Parathyroid adenoma (tissue), 2 donors: Measurements from ENCODE around the gene HBE1.

Source experiments
- H2AFZ ChIP-seq: fragments of 300-600 bp; sonication (generic); one replicate; pipeline ENCODE4 v1.7.0; 2017; ENCODE audit warnings: antibody characterized with exemption, mild to moderate bottlenecking
- H3K27ac ChIP-seq: fragments of 300-600 bp; sonication (generic); one replicate; pipeline ENCODE4 v1.7.0; 2017
- H3K27me3 ChIP-seq: fragments of 300-600 bp; sonication (generic); one replicate; pipeline ENCODE4 v1.7.0; 2017; ENCODE audit warnings: low read length; ENCODE audit not compliant: control insufficient read depth, insufficient read depth
- H3K36me3 ChIP-seq: fragments of 300-600 bp; sonication (generic); one replicate; pipeline ENCODE4 v1.7.0; 2017; ENCODE audit warnings: low read length; ENCODE audit not compliant: control insufficient read depth, insufficient read depth
- H3K4me1 ChIP-seq: fragments of 300-600 bp; sonication (generic); one replicate; pipeline ENCODE4 v1.7.0; 2017; ENCODE audit warnings: control low read depth
- H3K4me2 ChIP-seq: fragments of 300-600 bp; sonication (generic); one replicate; pipeline ENCODE4 v1.7.0; 2017; ENCODE audit warnings: low read length
- H3K4me3 ChIP-seq: fragments of 300-600 bp; sonication (generic); one replicate; pipeline ENCODE4 v1.7.0; 2017; ENCODE audit warnings: low read depth, low read length
- H3K79me2 ChIP-seq: fragments of 300-600 bp; sonication (generic); one replicate; pipeline ENCODE4 v1.7.0; 2017; ENCODE audit warnings: control low read depth
- H3K9ac ChIP-seq: fragments of 300-600 bp; sonication (generic); one replicate; pipeline ENCODE4 v1.7.0; 2017; ENCODE audit warnings: mild to moderate bottlenecking
- H3K9me3 ChIP-seq: fragments of 300-600 bp; sonication (generic); one replicate; pipeline ENCODE4 v1.7.0; 2017; ENCODE audit warnings: low read length; ENCODE audit not compliant: control insufficient read depth
- TF ChIP-seq, protein P1 (sequence below): fragments of 300-600 bp; sonication (generic); IDR thresholded peaks from one replicate; pipeline ENCODE4 v1.7.0; 2017; ENCODE audit warnings: antibody characterized with exemption, mild to moderate bottlenecking
- donor health status: primary hyperparathyroidism.

The HBE1 gene

GRCh38 chr11:5282628-5283027 is 12.9 kb upstream of the HBE1 start:
- Histone ChIP-seq H2AFZ (no peak overlapping the region), H3K4me2 (no peak overlapping the region), H3K27me3 (no peaks in the 10 kb centered on the region), H3K4me3 (no peak overlapping the region), H3K9ac (no peak overlapping the region), H3K27ac (no peak overlapping the region), H3K36me3 (no peaks in the 10 kb centered on the region), H3K4me1 (no peaks in the 10 kb centered on the region), H3K79me2 (no peaks in the 10 kb centered on the region), H3K9me3 (no peaks in the 10 kb centered on the region)
- TF ChIP-seq, protein P1, sequence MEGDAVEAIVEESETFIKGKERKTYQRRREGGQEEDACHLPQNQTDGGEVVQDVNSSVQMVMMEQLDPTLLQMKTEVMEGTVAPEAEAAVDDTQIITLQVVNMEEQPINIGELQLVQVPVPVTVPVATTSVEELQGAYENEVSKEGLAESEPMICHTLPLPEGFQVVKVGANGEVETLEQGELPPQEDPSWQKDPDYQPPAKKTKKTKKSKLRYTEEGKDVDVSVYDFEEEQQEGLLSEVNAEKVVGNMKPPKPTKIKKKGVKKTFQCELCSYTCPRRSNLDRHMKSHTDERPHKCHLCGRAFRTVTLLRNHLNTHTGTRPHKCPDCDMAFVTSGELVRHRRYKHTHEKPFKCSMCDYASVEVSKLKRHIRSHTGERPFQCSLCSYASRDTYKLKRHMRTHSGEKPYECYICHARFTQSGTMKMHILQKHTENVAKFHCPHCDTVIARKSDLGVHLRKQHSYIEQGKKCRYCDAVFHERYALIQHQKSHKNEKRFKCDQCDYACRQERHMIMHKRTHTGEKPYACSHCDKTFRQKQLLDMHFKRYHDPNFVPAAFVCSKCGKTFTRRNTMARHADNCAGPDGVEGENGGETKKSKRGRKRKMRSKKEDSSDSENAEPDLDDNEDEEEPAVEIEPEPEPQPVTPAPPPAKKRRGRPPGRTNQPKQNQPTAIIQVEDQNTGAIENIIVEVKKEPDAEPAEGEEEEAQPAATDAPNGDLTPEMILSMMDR = no peak

DNA sequence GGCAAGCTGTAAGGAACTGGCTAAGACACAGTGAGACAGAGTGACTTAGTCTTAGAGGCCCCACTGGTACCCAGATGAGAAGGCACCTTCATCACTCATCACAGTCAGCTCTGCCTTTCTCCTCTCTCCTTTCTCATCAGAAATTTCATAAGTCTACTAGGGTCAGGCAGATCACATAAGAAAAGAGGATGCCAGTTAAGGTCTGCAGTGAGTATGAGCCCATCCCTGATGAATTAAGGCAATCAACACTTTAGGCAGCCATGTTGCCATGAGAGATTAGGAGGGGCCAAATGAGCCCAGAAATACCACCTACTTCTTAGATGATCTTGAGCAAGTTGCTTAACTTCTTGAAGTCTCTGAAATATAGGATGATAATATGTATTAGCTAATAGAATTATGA is 11.9 kb upstream of the HBE1 start:
- H3K27me3 ChIP-seq = no peaks in the 10 kb centered on the region
- TF ChIP-seq, protein P1 = no peak
- H3K36me3 ChIP-seq = no peaks in the 10 kb centered on the region
- no peak overlapping the region for H2AFZ ChIP-seq
- H3K4me1 ChIP-seq = no peaks in the 10 kb centered on the region
- H3K9ac ChIP-seq = no peak overlapping the region
- no peak overlapping the region for H3K4me2 ChIP-seq
- no peaks in the 10 kb centered on the region for H3K79me2 ChIP-seq
- H3K9me3 ChIP-seq = no peaks in the 10 kb centered on the region
- H3K4me3 ChIP-seq = no peak overlapping the region
- no peak overlapping the region for H3K27ac ChIP-seq

DNA sequence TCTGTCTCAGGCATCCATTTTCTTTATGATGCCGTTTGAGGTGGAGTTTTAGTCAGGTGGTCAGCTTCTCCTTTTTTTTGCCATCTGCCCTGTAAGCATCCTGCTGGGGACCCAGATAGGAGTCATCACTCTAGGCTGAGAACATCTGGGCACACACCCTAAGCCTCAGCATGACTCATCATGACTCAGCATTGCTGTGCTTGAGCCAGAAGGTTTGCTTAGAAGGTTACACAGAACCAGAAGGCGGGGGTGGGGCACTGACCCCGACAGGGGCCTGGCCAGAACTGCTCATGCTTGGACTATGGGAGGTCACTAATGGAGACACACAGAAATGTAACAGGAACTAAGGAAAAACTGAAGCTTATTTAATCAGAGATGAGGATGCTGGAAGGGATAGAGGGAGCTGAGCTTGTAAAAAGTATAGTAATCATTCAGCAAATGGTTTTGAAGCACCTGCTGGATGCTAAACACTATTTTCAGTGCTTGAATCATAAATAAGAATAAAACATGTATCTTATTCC is 10.9 kb upstream of the HBE1 start:
- Histone ChIP-seq H3K79me2 (no peaks in the 10 kb centered on the region), H3K27ac (no peak overlapping the region), H3K4me3 (no peak overlapping the region), H3K27me3 (no peaks in the 10 kb centered on the region), H2AFZ (no peak overlapping the region), H3K4me2 (no peak overlapping the region), H3K9ac (no peak overlapping the region), H3K9me3 (no peaks in the 10 kb centered on the region), H3K36me3 (no peaks in the 10 kb centered on the region), H3K4me1 (no peaks in the 10 kb centered on the region)
- TF ChIP-seq, protein P1 = no peak

GRCh38 chr11:5279471-5280090 is 9.8 kb upstream of the HBE1 start:
- Histone ChIP-seq H3K27ac (no peak overlapping the region), H3K4me1 (no peaks in the 10 kb centered on the region), H3K27me3 (no peaks in the 10 kb centered on the region), H2AFZ (no peak overlapping the region), H3K36me3 (no peaks in the 10 kb centered on the region), H3K4me2 (no peak overlapping the region), H3K79me2 (no peaks in the 10 kb centered on the region), H3K9me3 (no peaks in the 10 kb centered on the region), H3K9ac (no peak overlapping the region), H3K4me3 (no peak overlapping the region)
- TF ChIP-seq, protein P1 = no peak

DNA sequence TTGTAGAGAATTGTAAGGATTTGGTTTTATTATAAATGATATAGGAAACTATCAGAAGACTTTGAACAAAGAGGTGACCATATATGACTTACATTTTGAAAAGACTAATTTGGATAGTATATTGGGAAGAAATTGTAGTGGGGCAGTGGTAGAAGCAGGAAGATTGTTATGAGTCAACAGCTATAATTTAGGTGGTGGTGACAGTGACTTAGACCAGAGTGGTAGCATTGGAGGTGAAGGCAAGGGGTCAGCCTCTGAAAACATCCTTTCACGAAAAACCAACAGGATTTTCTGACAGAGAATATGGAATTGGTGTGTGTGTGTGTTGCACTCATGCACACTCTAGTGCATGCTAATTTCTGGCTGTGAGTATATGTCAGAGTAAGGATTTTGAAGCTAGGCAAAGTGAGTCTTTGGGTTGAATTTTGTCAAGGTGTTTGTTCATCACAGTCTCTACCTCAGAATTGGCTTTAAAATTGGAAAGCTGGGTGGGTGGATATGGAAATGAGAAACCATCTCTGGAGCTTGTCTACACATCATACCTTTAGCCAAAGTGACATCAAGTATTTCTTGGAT is 8.2 kb upstream of the HBE1 start:
- no peak overlapping the region for H3K27ac ChIP-seq
- H3K4me2 ChIP-seq = no peak overlapping the region
- H3K9ac ChIP-seq = no peak overlapping the region
- H3K9me3 ChIP-seq = no peaks in the 10 kb centered on the region
- H3K4me1 ChIP-seq = no peaks in the 10 kb centered on the region
- no peaks in the 10 kb centered on the region for H3K27me3 ChIP-seq
- no peak overlapping the region for H3K4me3 ChIP-seq
- TF ChIP-seq, protein P1 = no peak
- no peak overlapping the region for H2AFZ ChIP-seq
- H3K36me3 ChIP-seq = no peaks in the 10 kb centered on the region
- no peaks in the 10 kb centered on the region for H3K79me2 ChIP-seq
